ENCODE measurements around the gene IGSF21. TPM values are rescaled to one million over a fixed set of nuclear protein-coding genes. Genes with fewer than 3 reads are reported as not detected.

Gene IGSF21
- polyA plus RNA-seq, 1 donor (not counting 4 experiments of a cell fraction or from before 2014, with no cell fraction given): not detected

GRCh38 chr1:18352636-18353265 lies 245.2 kb downstream of the IGSF21 start:
- no peaks in the 10 kb centered on the region for H4K20me1 ChIP-seq (ENCODE audit: control insufficient read depth, extremely low read depth, insufficient read depth, low read length)
- no peak for DNase-seq (ENCODE audit: low read depth, low spot score)
- H3K27me3 ChIP-seq (ENCODE audit: control insufficient read depth, extremely low read depth, insufficient read depth, low read length): no peaks in the 10 kb centered on the region
- no peaks in the 10 kb centered on the region for H3K9me3 ChIP-seq (ENCODE audit: control insufficient read depth, low read depth, low read length)
- FAIRE-seq: no peak
- no peaks in the 10 kb centered on the region for H3K4me1 ChIP-seq (ENCODE audit: control insufficient read depth, extremely low read depth, insufficient read depth, low read length)
- no peak overlapping the region for H3K27ac ChIP-seq (ENCODE audit: control insufficient read depth, insufficient read depth, low read length)
- dilution Hi-C loops (cut with MboI; ENCODE audit: extremely low pct_ligation_motif_present, low sequenced_read_pairs): no loop called here
- TF ChIP-seq EZH2 (IDR thresholded peaks at IDR 0.05; ENCODE audit: low read length) (no peak), CTCF (optimal IDR thresholded peaks at IDR 0.05 in 1 of 3, IDR thresholded peaks at IDR 0.05 in 1 of 3, conservative IDR thresholded peaks at IDR 0.05 in 1 of 3; ENCODE audit: extremely low read depth in 1 of 3, insufficient read depth in 2 of 3, low read length in 3 of 3) (no peak)
- no peak overlapping the region for H2AFZ ChIP-seq (ENCODE audit: control insufficient read depth, low read length)
- H3K4me3 ChIP-seq (ENCODE audit: control insufficient read depth in 2 of 3, extremely low read depth in 1 of 3, insufficient read depth in 2 of 3, low read depth in 1 of 3, low read length in 3 of 3): no peak overlapping the region
- no peaks in the 10 kb centered on the region for H3K9me1 ChIP-seq (ENCODE audit: control insufficient read depth, extremely low read depth, insufficient read depth, low read length)
- H3K36me3 ChIP-seq (ENCODE audit: control insufficient read depth in 2 of 2, extremely low read depth in 1 of 2, insufficient read depth in 2 of 2, low read length in 2 of 2): no peaks in the 10 kb centered on the region
- H3K9ac ChIP-seq (ENCODE audit: control insufficient read depth, extremely low read depth, insufficient read depth, low read length): no peak overlapping the region
- no peak overlapping the region for H3K4me2 ChIP-seq (ENCODE audit: control insufficient read depth, extremely low read depth, insufficient read depth, low read depth, low read length)
- no peaks in the 10 kb centered on the region for H3K79me2 ChIP-seq (ENCODE audit: control insufficient read depth, insufficient read depth, low read length)

- no peaks in the 10 kb centered on the region for H4K20me1 ChIP-seq (ENCODE audit: control insufficient read depth, extremely low read depth, insufficient read depth, low read length)
- H3K4me3 ChIP-seq (ENCODE audit: control insufficient read depth in 2 of 3, extremely low read depth in 1 of 3, insufficient read depth in 2 of 3, low read depth in 1 of 3, low read length in 3 of 3): no peak overlapping the region
- dilution Hi-C loops (cut with MboI; ENCODE audit: extremely low pct_ligation_motif_present, low sequenced_read_pairs): no loop called here
- no peaks in the 10 kb centered on the region for H3K4me1 ChIP-seq (ENCODE audit: control insufficient read depth, extremely low read depth, insufficient read depth, low read length)
- H3K9me3 ChIP-seq (ENCODE audit: control insufficient read depth, low read depth, low read length): no peaks in the 10 kb centered on the region
- FAIRE-seq: no peak
- no peak overlapping the region for H2AFZ ChIP-seq (ENCODE audit: control insufficient read depth, low read length)
- no peak overlapping the region for H3K27ac ChIP-seq (ENCODE audit: control insufficient read depth, insufficient read depth, low read length)
- H3K36me3 ChIP-seq (ENCODE audit: control insufficient read depth in 2 of 2, extremely low read depth in 1 of 2, insufficient read depth in 2 of 2, low read length in 2 of 2): no peaks in the 10 kb centered on the region
- H3K9me1 ChIP-seq (ENCODE audit: control insufficient read depth, extremely low read depth, insufficient read depth, low read length): no peaks in the 10 kb centered on the region
- no peak for DNase-seq (ENCODE audit: low read depth, low spot score)
- H3K4me2 ChIP-seq (ENCODE audit: control insufficient read depth, extremely low read depth, insufficient read depth, low read depth, low read length): no peak overlapping the region
- H3K79me2 ChIP-seq (ENCODE audit: control insufficient read depth, insufficient read depth, low read length): no peaks in the 10 kb centered on the region
- no peaks in the 10 kb centered on the region for H3K27me3 ChIP-seq (ENCODE audit: control insufficient read depth, extremely low read depth, insufficient read depth, low read length)
- no peak for TF ChIP-seq EZH2 (IDR thresholded peaks at IDR 0.05; ENCODE audit: low read length)
- no peak for TF ChIP-seq CTCF (optimal IDR thresholded peaks at IDR 0.05 in 1 of 3, IDR thresholded peaks at IDR 0.05 in 1 of 3, conservative IDR thresholded peaks at IDR 0.05 in 1 of 3; ENCODE audit: extremely low read depth in 1 of 3, insufficient read depth in 2 of 3, low read length in 3 of 3)
- H3K9ac ChIP-seq (ENCODE audit: control insufficient read depth, extremely low read depth, insufficient read depth, low read length): no peak overlapping the region
Observed at GRCh38 chr1:18353528-18353927, 245.9 kb downstream of the IGSF21 start.

Data from keratinocyte (primary cell).